HG03439 (cell line): Measurements from ENCODE around the gene ZNRF3.
"Not testable (repeated sequence)": the region's sequence is repeated elsewhere in the genome, so short reads cannot be mapped to it uniquely, and the experiment has no call there.

Source experiments
- ATAC-seq: cut with Tn5 transposase; IDR thresholded peaks from one replicate; pipeline ENCODE4 v1.9.1; 2021; ENCODE audit warnings: mild to moderate bottlenecking, moderate library complexity; ENCODE audit not compliant: unreplicated experiment

The ZNRF3 gene

GRCh38 chr22:29081517-29082236, 198.3 kb downstream of the ZNRF3 start:
- ATAC-seq = no peak

- ATAC-seq = no peak
Measured at GRCh38 chr22:29082826-29083545, 199.6 kb downstream of the ZNRF3 start.

GRCh38 chr22:29083576-29083932, 200.2 kb downstream of the ZNRF3 start:
- ATAC-seq = not testable (repeated sequence)

GRCh38 chr22:29083933-29084591, 200.7 kb downstream of the ZNRF3 start:
- no peak for ATAC-seq

- ATAC-seq = no peak
Measured at GRCh38 chr22:29087012-29087411, 203.6 kb downstream of the ZNRF3 start.

- ATAC-seq = no peak
Measured at GRCh38 chr22:29088809-29089208, 205.4 kb downstream of the ZNRF3 start.

- ATAC-seq = no peak
Measured at GRCh38 chr22:29089507-29089906, 206.1 kb downstream of the ZNRF3 start.

- ATAC-seq = no peak
Measured at GRCh38 chr22:29090039-29090438, 206.7 kb downstream of the ZNRF3 start.

- ATAC-seq = no peak
Measured at GRCh38 chr22:29092243-29092642, 208.9 kb downstream of the ZNRF3 start.

GRCh38 chr22:29093030-29093429, 209.7 kb downstream of the ZNRF3 start:
- no peak for ATAC-seq

GRCh38 chr22:29093501-29094300, 210.3 kb downstream of the ZNRF3 start:
- no peak for ATAC-seq

GRCh38 chr22:29095459-29095858, 212.1 kb downstream of the ZNRF3 start:
- no peak for ATAC-seq

- ATAC-seq = no peak
Measured at GRCh38 chr22:29096736-29097669, 213.6 kb downstream of the ZNRF3 start.

GRCh38 chr22:29098296-29098695, 214.9 kb downstream of the ZNRF3 start:
- no peak for ATAC-seq

- no peak for ATAC-seq
Measured at GRCh38 chr22:29102300-29102699, 218.9 kb downstream of the ZNRF3 start.

- ATAC-seq = no peak
Measured at GRCh38 chr22:29103121-29103520, 219.7 kb downstream of the ZNRF3 start.

GRCh38 chr22:29105468-29105867, 222.1 kb downstream of the ZNRF3 start:
- ATAC-seq = no peak

- no peak for ATAC-seq
Measured at GRCh38 chr22:29106839-29107238, 223.5 kb downstream of the ZNRF3 start.
